WTC11 (cell line): ENCODE measurements around the gene APOD.
"Not testable (repeated sequence)": the region's sequence is repeated elsewhere in the genome, so short reads cannot be mapped to it uniquely, and the experiment has no call there.

ENCODE experiments used
- CREB1 ChIP-seq: sonication (generic); formaldehyde crosslinking; IDR thresholded peaks from 2 replicates; pipeline ENCODE4 v1.8.0; 2023; ENCODE audit warnings: mild to moderate bottlenecking, missing genetic modification reagents
- CREM ChIP-seq: sonication (generic); formaldehyde crosslinking; IDR thresholded peaks from 2 replicates; pipeline ENCODE4 v1.8.1; 2022; ENCODE audit warnings: mild to moderate bottlenecking, missing genetic modification reagents, moderate library complexity
- FOXK1 ChIP-seq: sonication (generic); formaldehyde crosslinking; IDR thresholded peaks from 2 replicates; pipeline ENCODE4 v1.8.0; 2022; ENCODE audit warnings: mild to moderate bottlenecking, moderate library complexity, missing genetic modification reagents
- MYBL2 ChIP-seq: sonication (generic); formaldehyde crosslinking; IDR thresholded peaks from 2 replicates; pipeline ENCODE4 v1.8.1; 2023; ENCODE audit warnings: mild to moderate bottlenecking, moderate library complexity, missing genetic modification reagents
- TF ChIP-seq, protein P1 (sequence below): sonication (generic); formaldehyde crosslinking; conservative IDR thresholded peaks from 2 replicates; pipeline ENCODE4 v1.8.1; 2022; ENCODE audit warnings: mild to moderate bottlenecking, missing genetic modification reagents
- TF ChIP-seq, protein P2 (sequence below): sonication (generic); formaldehyde crosslinking; IDR thresholded peaks from 2 replicates; pipeline ENCODE4 v1.8.0; 2023; ENCODE audit warnings: missing genetic modification reagents
- TF ChIP-seq, protein P3 (sequence below): fragments of 200-600 bp; IDR thresholded peaks from 2 replicates; pipeline ENCODE4 v1.8.0; 2022; ENCODE audit warnings: antibody characterized with exemption
- TF ChIP-seq, protein P4 (sequence below): sonication (generic); formaldehyde crosslinking; IDR thresholded peaks from 2 replicates; pipeline ENCODE4 v1.8.1; 2023; ENCODE audit warnings: mild to moderate bottlenecking, moderate library complexity, missing genetic modification reagents
- TF ChIP-seq, protein P5 (sequence below): sonication (generic); formaldehyde crosslinking; IDR thresholded peaks from 2 replicates; pipeline ENCODE4 v1.8.1; 2022; ENCODE audit warnings: mild to moderate bottlenecking, missing genetic modification reagents, moderate library complexity, borderline replicate concordance
- TF ChIP-seq, protein P6 (sequence below): fragments of 250-450 bp; sonication (Bioruptor Pico); IDR thresholded peaks from 2 replicates; pipeline ENCODE4 v1.9.0; 2021; ENCODE audit warnings: mild to moderate bottlenecking, borderline replicate concordance
- TF ChIP-seq, protein P7 (sequence below): sonication (generic); formaldehyde crosslinking; IDR thresholded peaks from 2 replicates; pipeline ENCODE4 v1.8.1; 2022; ENCODE audit warnings: low read depth, missing genetic modification reagents, borderline replicate concordance
- TF ChIP-seq, protein P8 (sequence below): sonication (generic); formaldehyde crosslinking; IDR thresholded peaks from 2 replicates; pipeline ENCODE4 v1.8.1; 2022; ENCODE audit warnings: missing genetic modification reagents, borderline replicate concordance
- TF ChIP-seq, protein P9 (sequence below): sonication (generic); formaldehyde crosslinking; IDR thresholded peaks from 2 replicates; pipeline ENCODE4 v1.8.1; 2022; ENCODE audit warnings: low read depth, mild to moderate bottlenecking, moderate library complexity, missing genetic modification reagents, borderline replicate concordance

DNA sequence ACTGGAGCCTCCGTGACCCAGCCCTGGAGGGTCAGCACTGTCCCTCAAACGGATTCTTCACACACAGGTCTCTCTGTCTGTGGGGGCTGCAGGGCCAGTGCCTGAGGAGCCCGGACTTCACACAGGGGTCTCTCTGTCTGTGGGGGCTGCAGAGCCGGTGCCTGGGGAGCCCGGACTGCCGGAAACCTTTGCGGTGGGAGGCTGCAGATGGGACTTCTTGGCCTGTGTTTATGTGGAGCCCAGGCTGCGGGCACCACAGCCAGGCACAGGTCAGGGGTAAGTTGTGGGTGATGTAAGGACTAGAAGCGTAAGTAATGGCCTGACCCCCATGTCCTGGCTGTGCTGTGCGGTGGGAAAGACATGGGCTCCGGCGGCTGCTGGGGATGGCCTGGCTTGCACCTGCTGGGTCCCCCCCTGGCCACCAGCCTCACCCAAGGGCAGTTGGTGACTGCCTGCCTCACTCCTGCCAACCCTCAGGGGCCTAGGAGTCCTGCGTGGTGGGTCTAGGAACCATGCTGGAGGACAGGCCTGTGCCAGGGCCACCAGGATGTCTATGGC lies 47.3 kb upstream of the APOD start:
- TF ChIP-seq, protein P1, sequence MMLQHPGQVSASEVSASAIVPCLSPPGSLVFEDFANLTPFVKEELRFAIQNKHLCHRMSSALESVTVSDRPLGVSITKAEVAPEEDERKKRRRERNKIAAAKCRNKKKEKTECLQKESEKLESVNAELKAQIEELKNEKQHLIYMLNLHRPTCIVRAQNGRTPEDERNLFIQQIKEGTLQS (CRISPR knock-in tag): not testable (repeated sequence)
- not testable (repeated sequence) for TF ChIP-seq CREB1; MYBL2 (CRISPR knock-in tag); FOXK1 (CRISPR knock-in tag); CREM (CRISPR knock-in tag)
- TF ChIP-seq, protein P2, sequence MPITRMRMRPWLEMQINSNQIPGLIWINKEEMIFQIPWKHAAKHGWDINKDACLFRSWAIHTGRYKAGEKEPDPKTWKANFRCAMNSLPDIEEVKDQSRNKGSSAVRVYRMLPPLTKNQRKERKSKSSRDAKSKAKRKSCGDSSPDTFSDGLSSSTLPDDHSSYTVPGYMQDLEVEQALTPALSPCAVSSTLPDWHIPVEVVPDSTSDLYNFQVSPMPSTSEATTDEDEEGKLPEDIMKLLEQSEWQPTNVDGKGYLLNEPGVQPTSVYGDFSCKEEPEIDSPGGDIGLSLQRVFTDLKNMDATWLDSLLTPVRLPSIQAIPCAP: not testable (repeated sequence)
- TF ChIP-seq, protein P3, sequence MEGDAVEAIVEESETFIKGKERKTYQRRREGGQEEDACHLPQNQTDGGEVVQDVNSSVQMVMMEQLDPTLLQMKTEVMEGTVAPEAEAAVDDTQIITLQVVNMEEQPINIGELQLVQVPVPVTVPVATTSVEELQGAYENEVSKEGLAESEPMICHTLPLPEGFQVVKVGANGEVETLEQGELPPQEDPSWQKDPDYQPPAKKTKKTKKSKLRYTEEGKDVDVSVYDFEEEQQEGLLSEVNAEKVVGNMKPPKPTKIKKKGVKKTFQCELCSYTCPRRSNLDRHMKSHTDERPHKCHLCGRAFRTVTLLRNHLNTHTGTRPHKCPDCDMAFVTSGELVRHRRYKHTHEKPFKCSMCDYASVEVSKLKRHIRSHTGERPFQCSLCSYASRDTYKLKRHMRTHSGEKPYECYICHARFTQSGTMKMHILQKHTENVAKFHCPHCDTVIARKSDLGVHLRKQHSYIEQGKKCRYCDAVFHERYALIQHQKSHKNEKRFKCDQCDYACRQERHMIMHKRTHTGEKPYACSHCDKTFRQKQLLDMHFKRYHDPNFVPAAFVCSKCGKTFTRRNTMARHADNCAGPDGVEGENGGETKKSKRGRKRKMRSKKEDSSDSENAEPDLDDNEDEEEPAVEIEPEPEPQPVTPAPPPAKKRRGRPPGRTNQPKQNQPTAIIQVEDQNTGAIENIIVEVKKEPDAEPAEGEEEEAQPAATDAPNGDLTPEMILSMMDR: not testable (repeated sequence)
- TF ChIP-seq, protein P4, sequence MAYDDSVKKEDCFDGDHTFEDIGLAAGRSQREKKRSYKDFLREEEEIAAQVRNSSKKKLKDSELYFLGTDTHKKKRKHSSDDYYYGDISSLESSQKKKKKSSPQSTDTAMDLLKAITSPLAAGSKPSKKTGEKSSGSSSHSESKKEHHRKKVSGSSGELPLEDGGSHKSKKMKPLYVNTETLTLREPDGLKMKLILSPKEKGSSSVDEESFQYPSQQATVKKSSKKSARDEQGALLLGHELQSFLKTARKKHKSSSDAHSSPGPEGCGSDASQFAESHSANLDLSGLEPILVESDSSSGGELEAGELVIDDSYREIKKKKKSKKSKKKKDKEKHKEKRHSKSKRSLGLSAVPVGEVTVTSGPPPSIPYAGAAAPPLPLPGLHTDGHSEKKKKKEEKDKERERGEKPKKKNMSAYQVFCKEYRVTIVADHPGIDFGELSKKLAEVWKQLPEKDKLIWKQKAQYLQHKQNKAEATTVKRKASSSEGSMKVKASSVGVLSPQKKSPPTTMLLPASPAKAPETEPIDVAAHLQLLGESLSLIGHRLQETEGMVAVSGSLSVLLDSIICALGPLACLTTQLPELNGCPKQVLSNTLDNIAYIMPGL (CRISPR knock-in tag): not testable (repeated sequence)
- TF ChIP-seq, protein P5, sequence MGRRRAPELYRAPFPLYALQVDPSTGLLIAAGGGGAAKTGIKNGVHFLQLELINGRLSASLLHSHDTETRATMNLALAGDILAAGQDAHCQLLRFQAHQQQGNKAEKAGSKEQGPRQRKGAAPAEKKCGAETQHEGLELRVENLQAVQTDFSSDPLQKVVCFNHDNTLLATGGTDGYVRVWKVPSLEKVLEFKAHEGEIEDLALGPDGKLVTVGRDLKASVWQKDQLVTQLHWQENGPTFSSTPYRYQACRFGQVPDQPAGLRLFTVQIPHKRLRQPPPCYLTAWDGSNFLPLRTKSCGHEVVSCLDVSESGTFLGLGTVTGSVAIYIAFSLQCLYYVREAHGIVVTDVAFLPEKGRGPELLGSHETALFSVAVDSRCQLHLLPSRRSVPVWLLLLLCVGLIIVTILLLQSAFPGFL: not testable (repeated sequence)
- TF ChIP-seq, protein P6, sequence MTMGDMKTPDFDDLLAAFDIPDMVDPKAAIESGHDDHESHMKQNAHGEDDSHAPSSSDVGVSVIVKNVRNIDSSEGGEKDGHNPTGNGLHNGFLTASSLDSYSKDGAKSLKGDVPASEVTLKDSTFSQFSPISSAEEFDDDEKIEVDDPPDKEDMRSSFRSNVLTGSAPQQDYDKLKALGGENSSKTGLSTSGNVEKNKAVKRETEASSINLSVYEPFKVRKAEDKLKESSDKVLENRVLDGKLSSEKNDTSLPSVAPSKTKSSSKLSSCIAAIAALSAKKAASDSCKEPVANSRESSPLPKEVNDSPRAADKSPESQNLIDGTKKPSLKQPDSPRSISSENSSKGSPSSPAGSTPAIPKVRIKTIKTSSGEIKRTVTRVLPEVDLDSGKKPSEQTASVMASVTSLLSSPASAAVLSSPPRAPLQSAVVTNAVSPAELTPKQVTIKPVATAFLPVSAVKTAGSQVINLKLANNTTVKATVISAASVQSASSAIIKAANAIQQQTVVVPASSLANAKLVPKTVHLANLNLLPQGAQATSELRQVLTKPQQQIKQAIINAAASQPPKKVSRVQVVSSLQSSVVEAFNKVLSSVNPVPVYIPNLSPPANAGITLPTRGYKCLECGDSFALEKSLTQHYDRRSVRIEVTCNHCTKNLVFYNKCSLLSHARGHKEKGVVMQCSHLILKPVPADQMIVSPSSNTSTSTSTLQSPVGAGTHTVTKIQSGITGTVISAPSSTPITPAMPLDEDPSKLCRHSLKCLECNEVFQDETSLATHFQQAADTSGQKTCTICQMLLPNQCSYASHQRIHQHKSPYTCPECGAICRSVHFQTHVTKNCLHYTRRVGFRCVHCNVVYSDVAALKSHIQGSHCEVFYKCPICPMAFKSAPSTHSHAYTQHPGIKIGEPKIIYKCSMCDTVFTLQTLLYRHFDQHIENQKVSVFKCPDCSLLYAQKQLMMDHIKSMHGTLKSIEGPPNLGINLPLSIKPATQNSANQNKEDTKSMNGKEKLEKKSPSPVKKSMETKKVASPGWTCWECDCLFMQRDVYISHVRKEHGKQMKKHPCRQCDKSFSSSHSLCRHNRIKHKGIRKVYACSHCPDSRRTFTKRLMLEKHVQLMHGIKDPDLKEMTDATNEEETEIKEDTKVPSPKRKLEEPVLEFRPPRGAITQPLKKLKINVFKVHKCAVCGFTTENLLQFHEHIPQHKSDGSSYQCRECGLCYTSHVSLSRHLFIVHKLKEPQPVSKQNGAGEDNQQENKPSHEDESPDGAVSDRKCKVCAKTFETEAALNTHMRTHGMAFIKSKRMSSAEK (CRISPR knock-in tag): not testable (repeated sequence)
- TF ChIP-seq, protein P7, sequence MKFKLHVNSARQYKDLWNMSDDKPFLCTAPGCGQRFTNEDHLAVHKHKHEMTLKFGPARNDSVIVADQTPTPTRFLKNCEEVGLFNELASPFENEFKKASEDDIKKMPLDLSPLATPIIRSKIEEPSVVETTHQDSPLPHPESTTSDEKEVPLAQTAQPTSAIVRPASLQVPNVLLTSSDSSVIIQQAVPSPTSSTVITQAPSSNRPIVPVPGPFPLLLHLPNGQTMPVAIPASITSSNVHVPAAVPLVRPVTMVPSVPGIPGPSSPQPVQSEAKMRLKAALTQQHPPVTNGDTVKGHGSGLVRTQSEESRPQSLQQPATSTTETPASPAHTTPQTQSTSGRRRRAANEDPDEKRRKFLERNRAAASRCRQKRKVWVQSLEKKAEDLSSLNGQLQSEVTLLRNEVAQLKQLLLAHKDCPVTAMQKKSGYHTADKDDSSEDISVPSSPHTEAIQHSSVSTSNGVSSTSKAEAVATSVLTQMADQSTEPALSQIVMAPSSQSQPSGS (CRISPR knock-in tag): not testable (repeated sequence)
- TF ChIP-seq, protein P8, sequence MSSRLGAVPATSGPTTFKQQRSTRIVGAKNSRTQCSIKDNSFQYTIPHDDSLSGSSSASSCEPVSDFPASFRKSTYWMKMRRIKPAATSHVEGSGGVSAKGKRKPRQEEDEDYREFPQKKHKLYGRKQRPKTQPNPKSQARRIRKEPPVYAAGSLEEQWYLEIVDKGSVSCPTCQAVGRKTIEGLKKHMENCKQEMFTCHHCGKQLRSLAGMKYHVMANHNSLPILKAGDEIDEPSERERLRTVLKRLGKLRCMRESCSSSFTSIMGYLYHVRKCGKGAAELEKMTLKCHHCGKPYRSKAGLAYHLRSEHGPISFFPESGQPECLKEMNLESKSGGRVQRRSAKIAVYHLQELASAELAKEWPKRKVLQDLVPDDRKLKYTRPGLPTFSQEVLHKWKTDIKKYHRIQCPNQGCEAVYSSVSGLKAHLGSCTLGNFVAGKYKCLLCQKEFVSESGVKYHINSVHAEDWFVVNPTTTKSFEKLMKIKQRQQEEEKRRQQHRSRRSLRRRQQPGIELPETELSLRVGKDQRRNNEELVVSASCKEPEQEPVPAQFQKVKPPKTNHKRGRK (CRISPR knock-in tag): not testable (repeated sequence)
- TF ChIP-seq, protein P9, sequence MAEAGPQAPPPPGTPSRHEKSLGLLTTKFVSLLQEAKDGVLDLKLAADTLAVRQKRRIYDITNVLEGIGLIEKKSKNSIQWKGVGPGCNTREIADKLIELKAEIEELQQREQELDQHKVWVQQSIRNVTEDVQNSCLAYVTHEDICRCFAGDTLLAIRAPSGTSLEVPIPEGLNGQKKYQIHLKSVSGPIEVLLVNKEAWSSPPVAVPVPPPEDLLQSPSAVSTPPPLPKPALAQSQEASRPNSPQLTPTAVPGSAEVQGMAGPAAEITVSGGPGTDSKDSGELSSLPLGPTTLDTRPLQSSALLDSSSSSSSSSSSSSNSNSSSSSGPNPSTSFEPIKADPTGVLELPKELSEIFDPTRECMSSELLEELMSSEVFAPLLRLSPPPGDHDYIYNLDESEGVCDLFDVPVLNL (CRISPR knock-in tag): not testable (repeated sequence)
